A673 (cell line): ENCODE results near the gene ZNF281. TPM values are rescaled to one million over a fixed set of nuclear protein-coding genes. Genes with fewer than 3 reads are reported as not detected.

Source experiments
- BruUV-seq: library from RNA; stranded (reverse); fragments of 400-500 nt; replicated peaks from 2 replicates; lab custom pipeline; 2021; lab: Mats Ljungman, UMichigan
- CTCF ChIA-PET: fragments of 300-600 bp; sonication (Branson Sonifier 250); formaldehyde crosslinking; loops from one replicate; lab custom pipeline; 2022; ENCODE audit warnings: antibody characterized with exemption; lab: Charles Lee
- POLR2A ChIA-PET: fragments of 300-600 bp; sonication (Branson Sonifier 250); formaldehyde crosslinking; loops from one replicate; lab custom pipeline; 2022; ENCODE audit warnings: antibody characterized with exemption; ENCODE audit not compliant: low non-redundant PET; lab: Charles Lee
- DNase-seq: peaks from one replicate; pipeline ENCODE4 v3.0.0-alpha.2; 2015; ENCODE audit warnings: low spot score
- H3K27ac ChIP-seq: fragments of 200-600 bp; sonication (generic); 2 replicates; pipeline ENCODE4 v1.5.1; 2016; ENCODE audit warnings: mixed run types, low read depth, mild to moderate bottlenecking, mixed read lengths, antibody characterized with exemption, low read length; ENCODE audit not compliant: poor library complexity, severe bottlenecking
- H3K27me3 ChIP-seq: fragments of 200-600 bp; sonication (generic); replicated peaks from 2 replicates; pipeline ENCODE4 v1.6.1; 2017; ENCODE audit warnings: mixed run types, low read depth, mild to moderate bottlenecking, mixed read lengths, antibody characterized with exemption, low read length; ENCODE audit not compliant: insufficient read depth, poor library complexity
- H3K36me3 ChIP-seq: fragments of 200-600 bp; sonication (generic); 2 replicates; pipeline ENCODE4 v1.6.1; 2016; ENCODE audit warnings: mixed run types, mild to moderate bottlenecking, mixed read lengths, antibody characterized with exemption, low read length; ENCODE audit not compliant: insufficient read depth, poor library complexity, severe bottlenecking
- H3K4me1 ChIP-seq: fragments of 200-600 bp; sonication (generic); 2 replicates; pipeline ENCODE4 v1.6.1; 2017; ENCODE audit warnings: mixed run types, mild to moderate bottlenecking, mixed read lengths, antibody characterized with exemption, low read length; ENCODE audit not compliant: insufficient read depth, poor library complexity, severe bottlenecking
- H3K4me3 ChIP-seq: fragments of 200-600 bp; sonication (generic); 2 replicates; pipeline ENCODE4 v1.5.1; 2016; ENCODE audit warnings: low read depth, mixed run types, mild to moderate bottlenecking, mixed read lengths, low read length; ENCODE audit not compliant: poor library complexity, severe bottlenecking
- H3K9me3 ChIP-seq: fragments of 200-600 bp; sonication (generic); 2 replicates; pipeline ENCODE4 v1.6.1; 2016; ENCODE audit warnings: mixed run types, low read depth, mild to moderate bottlenecking, mixed read lengths, antibody characterized with exemption, low read length; ENCODE audit not compliant: poor library complexity, severe bottlenecking
- CTCF ChIP-seq: fragments of 300-800, 200-600 bp; sonication (generic); conservative IDR thresholded peaks from 2 replicates; pipeline ENCODE4 v1.5.1; 2017; ENCODE audit warnings: low read depth, mild to moderate bottlenecking, antibody characterized with exemption, low read length, moderate library complexity, mixed read lengths
- EZH2 ChIP-seq: fragments of 200-600 bp; sonication (generic); IDR thresholded peaks from 2 replicates; pipeline ENCODE4 v1.6.1; 2017; ENCODE audit warnings: borderline replicate concordance, low read depth, mild to moderate bottlenecking, mixed read lengths, antibody characterized with exemption, low read length; ENCODE audit not compliant: poor library complexity, severe bottlenecking
- intact Hi-C: fragments of 100-400 bp; cut with micrococcal nuclease; formaldehyde crosslinking; loops from one replicate; pipeline ENCODE4 v1.10.0; 2022; ENCODE audit not compliant: unreplicated experiment
- total RNA-seq: library from RNA; stranded (reverse); gene quantifications from 2 replicates; pipeline ENCODE4 v1.2.3, GENCODE V29; 2021

Gene ZNF281
- total RNA-seq, 1 experiment from 2014 or later = 24.3 TPM

- TF ChIP-seq CTCF = no peak
- TF ChIP-seq EZH2 = no peak
- CTCF ChIA-PET = no interaction called here
- intact Hi-C loops = no loop called here
Observed at GRCh38 chr1:200448034-200448762, 38.4 kb upstream of the ZNF281 start.

GRCh38 chr1:200445213-200445612, 35.4 kb upstream of the ZNF281 start:
- no peak for DNase-seq
- Histone ChIP-seq H3K4me1 (no peaks in the 10 kb centered on the region), H3K9me3 (no peaks in the 10 kb centered on the region), H3K27ac (no peak overlapping the region), H3K4me3 (no peak overlapping the region), H3K27me3 (no peaks in the 10 kb centered on the region), H3K36me3 (no peaks in the 10 kb centered on the region)
- ChIA-PET POLR2A (no interaction called here), CTCF (no interaction called here)
- no TSS peak for BruUV-seq
- TF ChIP-seq CTCF = no peak
- no peak for TF ChIP-seq EZH2
- intact Hi-C loops = no loop called here

More at GRCh38 chr1:200448034-200448762, 38.4 kb upstream of the ZNF281 start:
- Histone ChIP-seq H3K27ac (no peak overlapping the region), H3K27me3 (no peaks in the 10 kb centered on the region), H3K36me3 (no peaks in the 10 kb centered on the region), H3K4me3 (no peak overlapping the region), H3K9me3 (no peaks in the 10 kb centered on the region), H3K4me1 (no peaks in the 10 kb centered on the region)
- POLR2A ChIA-PET = no interaction called here
- no peak for DNase-seq
- BruUV-seq = no TSS peak

- no peaks in the 10 kb centered on the region for H3K9me3 ChIP-seq
- no peaks in the 10 kb centered on the region for H3K4me1 ChIP-seq
- intact Hi-C loops = no loop called here
- no peak overlapping the region for H3K4me3 ChIP-seq
- ChIA-PET CTCF (no interaction called here), POLR2A (no interaction called here)
- H3K36me3 ChIP-seq = no peaks in the 10 kb centered on the region
- BruUV-seq = no TSS peak
- DNase-seq = no peak
- no peak for TF ChIP-seq EZH2
- no peak for TF ChIP-seq CTCF
- no peak overlapping the region for H3K27ac ChIP-seq
- H3K27me3 ChIP-seq = no peaks in the 10 kb centered on the region
Observed at GRCh38 chr1:200444478-200444877, 34.6 kb upstream of the ZNF281 start.
